ENCODE data around the gene CDC26.

DNA sequence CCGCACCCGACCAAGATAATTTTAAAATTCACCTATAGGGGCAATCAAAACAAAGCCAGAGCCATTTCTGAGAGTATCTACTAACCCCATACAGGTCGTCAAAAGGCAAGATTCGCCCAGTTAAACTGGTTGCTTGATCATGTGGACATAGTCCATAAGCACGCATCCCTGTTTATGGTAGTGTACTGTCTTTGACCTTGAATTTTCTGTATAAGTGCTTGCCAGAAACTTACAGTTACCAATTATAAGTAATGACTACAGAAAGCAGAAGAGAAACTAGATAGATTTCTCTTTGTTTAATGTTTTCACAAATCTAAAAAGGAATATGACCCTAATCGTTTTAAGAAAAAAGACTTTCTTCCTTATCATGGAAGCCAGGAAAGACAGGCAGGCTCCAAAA, 28.4 kb downstream of the CDC26 start:
- TF ChIP-seq, protein P1, sequence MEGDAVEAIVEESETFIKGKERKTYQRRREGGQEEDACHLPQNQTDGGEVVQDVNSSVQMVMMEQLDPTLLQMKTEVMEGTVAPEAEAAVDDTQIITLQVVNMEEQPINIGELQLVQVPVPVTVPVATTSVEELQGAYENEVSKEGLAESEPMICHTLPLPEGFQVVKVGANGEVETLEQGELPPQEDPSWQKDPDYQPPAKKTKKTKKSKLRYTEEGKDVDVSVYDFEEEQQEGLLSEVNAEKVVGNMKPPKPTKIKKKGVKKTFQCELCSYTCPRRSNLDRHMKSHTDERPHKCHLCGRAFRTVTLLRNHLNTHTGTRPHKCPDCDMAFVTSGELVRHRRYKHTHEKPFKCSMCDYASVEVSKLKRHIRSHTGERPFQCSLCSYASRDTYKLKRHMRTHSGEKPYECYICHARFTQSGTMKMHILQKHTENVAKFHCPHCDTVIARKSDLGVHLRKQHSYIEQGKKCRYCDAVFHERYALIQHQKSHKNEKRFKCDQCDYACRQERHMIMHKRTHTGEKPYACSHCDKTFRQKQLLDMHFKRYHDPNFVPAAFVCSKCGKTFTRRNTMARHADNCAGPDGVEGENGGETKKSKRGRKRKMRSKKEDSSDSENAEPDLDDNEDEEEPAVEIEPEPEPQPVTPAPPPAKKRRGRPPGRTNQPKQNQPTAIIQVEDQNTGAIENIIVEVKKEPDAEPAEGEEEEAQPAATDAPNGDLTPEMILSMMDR (IDR thresholded peaks at IDR 0.05), result no peak
- TF ChIP-seq POLR2A (IDR thresholded peaks at IDR 0.05; ENCODE audit: low read depth), result no peak
